DMS79 (cell line): ENCODE measurements around the gene DNAJB12.
A peak's percentile ranks its signal among the peaks of the same experiment; 100 is the strongest.
"Not testable (repeated sequence)": the region's sequence is repeated elsewhere in the genome, so short reads cannot be mapped to it uniquely, and the experiment has no call there.

Experiments
- DNase-seq: peaks from one replicate; lab custom pipeline; 2025; lab: John Stamatoyannopoulos, UW

Gene DNAJB12

DNA sequence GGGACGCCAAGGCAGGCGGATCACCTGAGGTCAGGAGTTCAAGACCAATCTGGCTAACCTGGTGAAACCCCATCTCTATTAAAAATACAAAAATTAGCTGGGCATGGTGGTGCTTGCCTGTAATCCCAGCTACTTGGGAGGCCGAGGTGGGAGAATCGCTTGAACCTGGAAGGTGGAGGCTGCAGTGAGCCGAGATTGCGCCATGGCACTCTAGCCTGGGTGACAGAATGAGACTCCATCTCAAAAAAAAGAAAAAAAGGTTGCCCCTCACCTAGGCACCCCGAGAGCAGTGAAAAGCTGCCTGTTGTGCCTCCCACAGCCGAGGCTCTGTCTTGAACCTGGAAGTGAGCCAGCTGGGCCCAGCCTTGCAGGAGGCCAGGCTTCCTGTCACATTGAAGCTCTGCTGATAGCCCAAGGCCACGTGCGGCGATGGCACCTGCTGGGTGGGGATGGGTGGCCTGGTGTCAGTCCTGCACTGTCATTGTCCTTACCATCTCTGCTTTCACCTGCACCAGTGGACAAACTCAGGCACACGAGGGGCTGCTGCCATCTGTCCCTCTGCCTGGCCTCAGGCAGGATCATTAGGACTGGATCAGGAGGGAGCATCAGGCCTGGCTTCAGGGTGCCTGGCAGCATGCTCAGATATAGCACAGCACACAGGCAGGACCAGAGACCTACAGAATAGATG, 37.8 kb downstream of the DNAJB12 start:
- no peak for DNase-seq

DNA sequence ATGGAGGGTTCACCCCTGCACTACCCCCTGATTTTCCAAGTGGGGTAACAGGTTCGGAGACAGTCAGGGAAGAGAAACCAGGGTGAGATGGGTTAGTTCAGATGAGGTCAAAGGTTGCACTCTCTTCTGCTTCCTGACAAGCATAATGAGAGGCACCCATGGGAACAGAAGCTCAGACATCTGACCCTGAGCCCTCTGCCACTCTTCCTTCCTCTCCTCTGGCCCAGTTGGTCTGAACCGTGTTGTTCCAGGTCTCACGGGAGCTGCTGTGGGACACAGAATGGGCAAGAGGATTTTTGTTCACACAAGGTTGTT, 38.4 kb downstream of the DNAJB12 start:
- no peak for DNase-seq

DNA sequence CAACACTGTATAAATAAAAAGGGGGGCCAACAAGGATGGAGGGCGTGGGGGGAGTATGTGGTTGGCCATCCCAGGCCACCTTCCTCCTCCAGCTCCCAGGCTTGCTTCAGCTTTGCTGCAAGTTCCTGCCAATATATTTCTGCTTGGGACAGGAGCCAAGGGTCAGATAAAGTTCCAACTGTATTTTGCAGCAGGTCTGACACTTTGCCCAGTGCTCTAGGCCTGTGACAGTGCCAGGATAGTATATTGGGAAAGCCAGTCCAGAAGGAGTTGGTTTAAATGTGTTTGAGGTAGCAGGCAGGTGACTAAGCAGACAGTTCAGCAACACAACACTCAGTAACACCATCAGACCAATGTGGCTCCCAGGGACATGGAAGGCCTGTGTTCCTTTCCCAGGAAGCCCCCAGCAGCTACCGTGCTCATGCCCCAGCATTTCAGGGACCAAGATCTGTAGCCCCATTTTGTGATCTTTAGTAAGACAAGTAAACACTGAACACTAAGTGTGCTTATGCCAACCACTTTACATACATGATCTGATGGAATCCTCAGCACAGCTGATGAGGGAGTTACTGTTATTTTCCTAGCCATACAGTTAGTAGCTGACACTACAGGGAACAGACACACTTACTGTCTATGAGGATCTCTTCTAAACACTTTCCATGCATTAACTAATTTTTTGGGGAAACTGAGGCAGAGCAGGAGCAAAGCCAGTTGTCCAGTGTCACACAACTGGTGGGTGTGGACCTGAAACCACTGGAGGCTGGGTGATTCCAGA, 38.9 kb downstream of the DNAJB12 start:
- no peak for DNase-seq

DNA sequence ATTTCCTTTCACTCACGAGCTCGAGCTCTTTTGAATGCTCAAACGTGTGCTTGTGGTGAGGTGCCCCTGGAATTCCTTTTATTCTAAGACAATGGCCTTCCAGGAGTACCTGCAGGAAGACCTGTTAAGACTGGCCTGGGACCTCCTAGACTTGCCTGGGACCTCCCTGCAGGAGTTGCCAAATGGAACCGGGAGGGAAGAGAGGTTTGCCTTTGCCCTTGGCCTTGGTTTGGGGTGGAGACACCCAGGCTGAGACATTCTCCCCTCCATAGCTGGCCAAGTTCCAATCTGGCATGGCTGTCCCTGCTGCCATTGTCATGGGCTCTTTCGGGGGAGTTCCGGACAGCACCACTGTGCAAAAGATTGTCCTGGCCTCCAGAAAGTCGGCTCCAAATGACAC, 39.7 kb downstream of the DNAJB12 start:
- DNase-seq = no peak

DNA sequence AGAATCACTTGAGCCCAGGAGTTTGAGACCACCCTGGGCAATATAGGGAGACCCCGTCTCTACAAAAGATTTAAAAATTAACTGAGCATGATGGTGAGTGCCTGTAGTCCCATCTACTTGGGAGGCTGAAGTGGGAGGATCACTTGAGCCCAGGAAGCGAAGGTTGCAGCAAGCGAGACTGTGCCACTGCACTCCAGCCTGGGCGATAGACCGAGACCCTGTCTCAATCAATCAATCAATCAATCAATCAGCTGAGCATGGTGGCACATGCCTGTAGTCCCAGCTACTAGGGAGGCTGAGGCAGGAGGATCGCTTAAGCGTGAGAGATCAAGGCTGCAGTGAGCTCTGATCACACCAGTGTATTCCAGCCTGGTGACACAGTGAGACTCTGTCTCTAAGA, 40.5 kb downstream of the DNAJB12 start:
- no peak for DNase-seq

DNA sequence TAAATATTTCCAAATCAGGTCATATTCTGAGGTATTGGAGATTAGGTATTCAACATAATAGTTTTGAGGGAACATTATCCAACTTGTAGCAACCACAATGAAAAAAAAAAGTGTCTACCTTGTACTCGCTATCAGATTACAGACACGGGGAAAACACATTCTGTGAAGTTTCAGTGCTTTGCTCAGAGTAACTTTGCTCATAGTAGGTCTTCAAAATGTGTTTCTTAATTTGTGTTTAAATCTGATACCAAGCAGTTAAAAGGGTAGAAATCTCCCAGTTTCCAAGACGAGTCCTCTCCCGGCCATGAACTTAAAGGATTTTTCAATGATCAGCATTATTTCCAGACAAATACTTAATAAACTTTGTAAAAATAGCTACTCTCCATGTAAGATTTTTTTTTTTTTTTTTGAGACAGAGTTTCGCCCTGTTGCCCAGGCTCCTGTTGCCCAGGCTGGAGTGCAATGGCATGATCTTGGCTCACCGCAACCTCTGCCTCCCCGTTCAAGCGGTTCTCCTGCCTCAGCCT, 41.8 kb downstream of the DNAJB12 start:
- DNase-seq = no peak

DNA sequence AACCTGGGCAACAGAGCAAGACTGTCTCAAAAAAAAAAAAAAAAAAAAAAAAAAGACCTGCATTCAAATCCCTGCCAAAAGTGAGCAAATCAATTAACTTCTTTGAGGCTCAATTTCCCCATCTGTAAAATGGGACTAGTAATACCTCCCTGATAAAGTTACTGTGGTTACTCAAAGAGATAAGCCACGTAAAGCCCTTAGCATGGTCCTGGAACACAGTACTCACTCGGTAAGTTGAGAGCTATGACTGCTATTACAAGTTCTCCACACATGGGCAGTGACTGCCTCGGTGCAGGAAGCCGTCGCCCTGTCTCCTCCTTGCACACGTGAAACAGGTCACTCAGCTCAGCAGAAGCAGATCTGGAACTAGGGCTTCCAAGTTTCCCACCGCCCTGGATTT, 43.1 kb downstream of the DNAJB12 start:
- DNase-seq = no peak

DNA sequence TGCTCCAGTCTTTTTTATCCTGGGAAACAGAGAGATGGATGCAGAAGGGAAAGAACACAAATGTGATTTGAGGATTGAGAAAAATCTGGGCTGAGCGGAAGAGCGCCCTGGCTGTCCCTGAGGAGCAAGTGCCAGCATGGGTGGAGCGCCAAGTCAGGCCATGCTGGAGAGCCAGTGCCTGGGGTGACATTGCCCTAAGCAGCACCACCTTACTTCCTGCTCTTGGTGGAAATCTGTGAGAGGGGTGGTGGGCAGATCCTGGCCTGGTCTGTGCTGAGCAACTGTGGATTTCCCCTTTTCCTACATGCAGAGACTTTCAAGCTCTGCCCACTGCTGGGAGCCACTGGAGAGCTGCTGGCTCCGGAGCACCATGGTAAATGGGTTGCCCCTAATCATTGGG, 44.1 kb downstream of the DNAJB12 start:
- no peak for DNase-seq

DNA sequence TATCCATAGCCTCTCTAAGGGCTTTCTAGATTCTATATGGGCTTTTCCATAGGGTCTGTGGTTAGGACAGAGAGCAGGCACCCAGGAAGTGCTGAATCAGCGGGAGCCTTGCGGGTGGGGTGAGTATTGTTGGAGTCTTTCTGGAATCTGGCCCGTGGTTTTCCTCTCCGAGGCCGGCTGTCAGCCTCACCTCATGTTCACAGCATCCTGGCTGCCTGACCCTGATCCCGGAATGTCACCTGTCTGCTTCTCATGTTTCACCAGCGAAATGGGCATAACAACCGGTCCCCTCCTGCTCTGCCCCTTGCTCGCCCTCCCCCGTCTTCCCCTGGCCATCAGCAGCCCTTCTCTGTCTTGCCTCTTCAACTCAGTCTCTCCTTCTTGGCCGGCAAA, 44.5 kb downstream of the DNAJB12 start:
- DNase-seq = no peak

DNA sequence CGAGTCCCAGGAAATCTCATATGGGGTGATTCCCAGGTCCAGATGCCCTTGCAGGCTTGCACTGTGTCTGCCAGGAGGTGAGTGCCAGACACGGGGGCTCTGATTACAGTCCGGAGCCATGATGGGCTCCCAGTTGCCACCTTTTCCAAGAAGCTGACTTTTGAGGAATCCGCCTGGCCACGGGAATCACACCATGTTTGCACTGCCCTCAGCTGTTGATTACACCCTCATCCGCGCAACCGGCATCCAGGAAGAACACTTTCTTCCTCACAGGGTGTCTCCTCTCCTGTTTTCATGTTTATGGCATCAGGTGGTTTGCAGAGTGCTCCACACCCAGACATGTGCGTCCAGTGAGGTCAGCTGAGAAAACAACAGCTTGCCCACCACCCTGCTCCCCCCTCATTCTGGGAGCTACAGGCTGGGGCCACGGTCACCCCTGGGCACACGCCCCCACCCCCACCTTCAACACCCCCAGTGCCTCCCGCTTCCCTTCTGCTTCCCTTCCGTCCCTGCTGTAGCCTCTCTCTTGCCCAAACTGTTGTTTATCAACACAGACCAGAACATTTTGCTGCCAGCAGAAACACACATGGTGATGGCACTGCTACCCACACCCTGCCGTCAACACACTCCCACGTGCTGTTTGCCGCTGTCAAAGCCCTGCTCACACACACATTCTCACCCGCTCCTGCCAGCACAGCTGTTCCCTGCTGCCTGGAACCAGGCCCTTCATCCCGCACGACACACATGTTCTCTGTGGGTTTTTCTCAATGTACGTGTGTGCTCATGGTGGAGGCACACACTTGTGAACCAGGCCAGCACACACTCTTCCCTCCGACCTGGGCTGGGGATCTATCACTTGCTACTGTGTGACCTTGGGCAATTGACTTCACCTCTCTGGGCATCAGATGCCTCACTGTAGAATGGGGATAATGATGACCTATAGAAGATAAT, 45.2 kb downstream of the DNAJB12 start:
- DNase-seq = no peak

DNA sequence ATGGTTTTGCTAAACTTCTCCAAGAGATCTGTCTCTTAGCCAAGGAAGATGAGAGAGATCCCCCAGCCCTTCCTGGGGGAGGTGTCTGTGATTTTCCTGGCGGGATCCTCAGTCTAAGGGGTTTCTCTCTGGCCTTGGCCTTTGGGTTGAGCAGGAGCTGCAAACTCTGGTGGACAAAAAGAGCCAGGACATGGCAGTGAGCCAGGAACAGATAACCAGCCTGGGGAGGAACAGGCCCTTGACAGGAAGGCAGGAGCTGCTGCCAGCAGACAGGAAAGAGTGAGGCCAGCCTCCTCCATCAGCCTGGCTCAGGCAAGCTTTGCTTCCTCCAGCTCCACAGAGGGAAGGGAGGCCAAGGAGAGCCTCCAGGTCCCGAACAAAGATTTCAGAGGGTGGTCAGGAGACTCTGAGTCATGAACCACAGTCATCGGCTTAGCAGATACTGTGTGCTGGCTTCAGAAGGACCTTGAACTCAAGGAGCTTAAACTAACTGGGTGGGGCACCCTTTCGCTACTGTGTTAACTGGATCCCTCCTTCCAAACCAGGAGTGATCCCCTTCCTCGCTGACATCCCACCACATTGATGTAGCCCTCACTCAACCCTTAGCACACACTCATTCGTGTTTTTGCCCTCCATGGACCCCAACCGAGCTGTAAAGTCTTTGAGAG, 46.3 kb downstream of the DNAJB12 start:
- DNase-seq = no peak

DNA sequence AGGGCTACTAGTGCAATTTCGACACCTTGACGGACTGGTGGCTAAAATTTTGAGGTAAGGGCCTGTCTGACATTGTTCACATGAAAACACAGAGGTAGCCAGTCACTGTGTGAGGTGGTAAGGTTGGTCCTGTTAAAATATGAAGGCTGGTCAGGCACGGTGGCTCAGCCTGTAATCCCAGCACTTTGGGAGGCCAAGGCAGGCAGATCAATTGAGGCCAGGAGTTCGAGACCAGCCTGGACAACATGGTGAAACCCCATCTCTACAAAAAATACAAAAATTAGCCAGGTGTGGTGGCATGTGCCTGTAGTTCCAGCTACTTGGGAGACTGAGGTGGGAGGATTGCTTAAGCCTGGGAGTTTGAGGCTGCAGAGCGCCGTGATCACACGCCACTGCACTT, 47.0 kb downstream of the DNAJB12 start:
- not testable (repeated sequence) for DNase-seq

DNA sequence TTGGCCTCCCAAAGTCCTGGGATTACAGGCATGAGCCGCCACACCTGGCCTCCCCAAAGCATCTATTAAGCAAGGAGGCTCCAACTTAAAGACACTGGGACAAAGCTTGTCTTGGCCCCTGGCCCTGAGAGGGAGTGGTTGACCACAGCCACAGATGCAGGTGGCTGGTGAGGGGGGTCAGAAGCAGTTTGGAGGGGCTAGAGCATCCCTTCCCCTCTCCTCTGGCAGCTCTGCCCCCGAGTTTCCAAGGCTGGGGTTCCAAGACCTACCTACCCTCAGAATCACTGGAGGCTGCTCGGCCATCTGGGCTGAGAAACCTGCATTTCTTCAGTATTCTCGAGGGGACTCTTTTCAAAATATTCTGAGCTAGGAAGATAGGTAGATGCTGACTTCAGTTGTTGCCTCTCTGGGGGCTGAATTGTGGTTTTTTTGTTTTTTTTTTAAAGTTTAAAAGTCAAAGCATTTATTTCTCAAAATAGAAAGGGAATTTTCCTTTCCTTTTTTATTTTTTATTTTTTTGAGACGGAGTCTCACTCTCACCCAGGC, 48.4 kb downstream of the DNAJB12 start:
- DNase-seq = no peak

DNA sequence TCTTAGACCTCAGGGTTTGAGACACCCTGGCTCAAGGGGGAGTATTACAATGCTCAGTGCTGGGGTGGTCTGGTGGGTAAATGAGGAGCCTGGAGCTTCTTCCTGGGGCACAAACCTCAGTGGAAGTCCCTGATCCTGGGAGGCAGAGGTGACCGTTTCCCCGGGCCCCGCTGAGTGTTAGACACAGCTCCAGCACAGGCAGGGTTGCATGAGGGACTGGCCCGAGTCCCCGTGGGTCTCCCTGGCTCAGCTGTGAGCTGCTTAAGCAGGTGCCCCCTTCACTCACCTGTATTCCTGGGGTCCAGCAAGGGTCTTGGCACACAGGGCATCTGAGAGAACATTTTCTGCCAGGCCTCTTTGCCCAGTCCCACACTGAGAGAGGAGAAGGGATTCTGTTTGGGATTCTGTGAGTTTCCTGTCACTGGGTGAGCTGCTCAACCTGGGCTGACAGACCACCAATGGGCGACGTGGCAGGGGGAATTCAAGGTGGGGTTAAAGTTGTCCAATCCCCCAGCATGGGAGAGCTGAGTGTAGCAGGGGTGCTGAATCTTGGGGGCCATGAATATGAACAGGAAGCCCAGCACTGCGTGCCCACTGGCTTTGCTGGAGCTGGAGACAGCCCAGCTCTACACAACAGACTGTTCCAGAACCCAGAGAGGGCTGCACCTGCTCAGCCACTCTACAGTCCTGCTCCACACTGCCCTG, 51.1 kb downstream of the DNAJB12 start:
- no peak for DNase-seq

DNA sequence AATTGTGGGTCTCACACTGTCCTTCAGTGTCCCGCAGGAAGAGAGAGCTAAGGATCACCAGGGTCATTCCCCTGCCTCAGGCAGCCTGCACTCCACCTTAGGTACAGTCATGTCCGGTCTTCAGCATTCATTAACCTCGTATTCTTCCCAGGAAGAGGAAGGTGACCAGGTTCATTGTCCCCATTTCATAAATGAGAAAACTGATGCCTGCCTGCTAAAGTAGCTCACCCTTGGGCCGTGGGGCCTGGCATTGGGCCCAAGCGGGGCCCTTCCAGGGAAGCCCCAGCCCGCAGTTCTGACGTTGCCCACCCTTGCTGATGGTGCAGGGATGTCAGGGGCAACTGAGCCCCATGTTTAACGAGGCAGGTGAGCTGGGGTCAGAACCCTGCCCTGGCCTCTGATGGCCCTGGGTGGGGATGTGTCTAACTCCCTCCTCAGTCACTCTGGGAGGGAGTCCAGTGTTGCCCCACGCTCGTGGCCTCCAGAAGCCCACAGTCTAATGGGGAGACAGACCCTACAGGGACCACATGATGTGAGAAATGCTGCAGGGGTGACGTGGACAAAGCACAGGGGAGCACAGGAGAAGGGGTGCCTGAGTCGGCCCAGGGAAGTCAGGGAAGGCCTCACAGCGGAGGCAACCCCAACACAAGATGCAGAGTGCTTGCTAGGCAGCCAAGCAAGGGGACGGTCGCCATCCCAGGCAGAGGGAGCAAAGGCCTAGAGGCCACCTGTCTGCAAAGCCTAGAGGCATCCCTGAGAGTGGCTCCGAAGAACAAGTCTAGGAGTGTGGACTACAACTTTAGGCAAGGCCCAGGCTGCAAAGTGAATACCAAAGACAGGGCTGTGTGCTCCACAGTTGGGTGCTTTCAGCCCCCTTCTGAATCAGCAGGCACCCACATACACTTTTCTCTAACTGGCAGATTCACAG, 55.9 kb downstream of the DNAJB12 start:
- DNase-seq = no peak

DNA sequence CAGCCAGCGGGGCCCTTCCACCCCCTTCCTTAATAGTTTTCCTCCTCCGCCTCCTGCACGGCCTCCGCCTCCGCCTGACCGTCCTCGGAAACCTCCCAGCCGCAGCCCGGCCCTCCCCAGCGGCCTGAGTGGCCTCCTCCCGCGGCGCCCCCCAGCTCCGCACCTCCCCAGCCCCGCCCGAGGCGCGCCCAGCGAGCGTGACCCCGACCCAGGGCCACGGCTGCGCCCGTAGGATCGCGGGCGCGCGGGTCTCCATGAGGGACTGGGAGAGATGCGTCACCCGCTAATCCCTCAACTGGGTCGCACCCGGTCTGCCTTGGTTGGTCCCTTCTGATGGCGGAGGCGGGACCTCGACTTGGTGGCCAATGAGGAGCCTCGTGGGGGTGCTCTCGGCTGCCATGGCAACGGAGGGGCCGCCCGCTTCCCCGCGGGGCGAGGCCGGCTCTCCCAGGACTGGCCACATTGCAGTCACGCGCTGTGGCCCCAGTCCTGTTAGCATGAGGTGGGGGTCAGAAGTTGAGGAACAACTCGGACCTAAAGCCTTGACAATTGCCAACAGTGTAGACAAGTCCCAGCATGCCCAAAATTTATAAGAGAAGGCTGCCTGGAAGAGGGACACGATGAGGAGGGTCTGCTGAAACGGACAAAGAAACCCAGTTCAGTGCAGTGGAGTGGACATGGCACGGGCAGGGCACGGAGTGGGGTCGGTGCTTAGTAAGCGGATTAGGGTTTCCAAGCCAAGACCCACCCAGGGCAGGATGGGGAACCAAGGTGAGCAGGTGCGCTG, 56.7 kb downstream of the DNAJB12 start:
- DNase-seq = peak; percentile 71

DNA sequence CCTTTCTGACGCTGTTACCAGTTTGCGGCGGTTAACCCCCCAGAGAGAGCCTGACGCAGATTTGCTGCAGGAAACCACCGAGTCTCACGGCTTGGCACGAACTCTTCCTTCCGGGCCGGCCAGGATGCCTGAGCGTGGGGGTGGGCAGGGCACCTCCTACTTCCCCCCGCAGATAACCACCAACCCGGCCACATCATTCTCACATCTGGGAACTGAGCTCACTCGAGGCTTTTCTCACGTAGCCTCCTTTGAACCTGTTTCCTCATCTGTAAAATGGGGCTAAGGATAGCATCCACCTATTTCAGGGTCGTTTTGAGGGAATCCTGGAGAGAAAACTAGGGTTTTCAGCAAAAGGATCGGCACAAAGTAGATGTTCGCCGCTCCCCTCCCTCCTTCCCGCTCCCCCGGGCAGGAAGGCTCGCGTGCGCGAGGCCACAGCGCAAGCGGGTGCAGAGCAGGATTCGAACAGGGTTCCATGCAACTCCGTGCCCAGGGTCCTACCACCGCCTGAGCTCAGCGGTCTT, 57.4 kb downstream of the DNAJB12 start:
- DNase-seq = no peak

DNA sequence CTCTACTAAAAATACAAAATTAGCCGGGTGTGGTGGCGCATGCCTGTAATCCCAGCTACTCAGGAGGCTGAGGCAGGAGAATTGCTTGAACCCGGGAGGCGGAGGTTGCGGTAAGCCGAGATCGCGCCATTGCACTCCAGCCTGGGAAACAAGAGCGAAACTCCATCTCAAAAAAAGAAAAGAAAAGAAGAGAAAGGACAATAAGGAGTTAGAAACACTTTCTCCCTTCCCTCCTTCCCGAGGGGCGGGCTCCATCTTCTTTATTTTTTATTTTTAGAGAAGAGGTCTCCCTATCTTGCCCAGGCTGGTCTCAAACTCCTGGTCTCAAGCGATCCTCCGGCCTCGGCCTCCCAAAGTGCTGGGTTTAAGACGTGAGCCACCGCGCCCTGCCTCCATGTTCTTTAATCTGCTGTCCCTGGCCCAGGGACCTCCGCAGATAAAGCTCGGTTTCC, 57.9 kb downstream of the DNAJB12 start:
- DNase-seq = not testable (repeated sequence)
